Measurements from ENCODE around the gene PLIN4.

- TF ChIP-seq POLR2A (IDR thresholded peaks at IDR 0.05) (no peak), CTCF (IDR thresholded peaks at IDR 0.05) (no peak)
These were observed 4.2 kb upstream of the PLIN4 start for GRCh38 chr19:4522291-4523002.
